Mesenteric fat pad (tissue), 1 donor: Measurements from ENCODE around the gene GOLGA2. TPM values are rescaled to one million over a fixed set of nuclear protein-coding genes. Genes with fewer than 3 reads are reported as not detected.

Experiments used
- DNase-seq: peaks from one replicate; pipeline ENCODE4 v3.0.0-alpha.2; 2020; ENCODE audit warnings: low spot score
- microRNA-seq: library from miRNA; unstranded; fragments of <30 nt; microRNA quantifications from one replicate; pipeline ENCODE4 v1.2.0, GENCODE V29; 2020; ENCODE audit warnings: borderline number of aligned reads
- total RNA-seq: library from RNA; stranded (reverse); fragmentation: NEBNext Ultra II Directional; extraction: Animal tissue kit (Norgen Biotek cat#: 25700); gene quantifications from one replicate; pipeline ENCODE4 v1.2.1, GENCODE V29; 2021
- donor health status: DM: yes; HTN: yes; CAD: no.

GOLGA2 gene
- total RNA-seq, 1 donor from 2014 or later: 130 TPM

- no peak for DNase-seq
Measured at GRCh38 chr9:128215491-128216409, 60.1 kb downstream of the GOLGA2 start.

- DNase-seq: no peak
Measured at GRCh38 chr9:128214571-128215490, 61.0 kb downstream of the GOLGA2 start.

- no peak for DNase-seq
Measured at GRCh38 chr9:128213746-128214497, 61.9 kb downstream of the GOLGA2 start.

GRCh38 chr9:128211981-128212281 lies 63.9 kb downstream of the GOLGA2 start:
- DNase-seq: no peak

- no peak for DNase-seq
Measured at GRCh38 chr9:128211186-128211980, 64.4 kb downstream of the GOLGA2 start.

GRCh38 chr9:128208946-128209669 lies 66.7 kb downstream of the GOLGA2 start:
- DNase-seq: no peak

- DNase-seq: no peak
Measured at GRCh38 chr9:128208386-128208785, 67.4 kb downstream of the GOLGA2 start.

- DNase-seq: no peak
Measured at GRCh38 chr9:128206916-128207910, 68.6 kb downstream of the GOLGA2 start.

- DNase-seq: no peak
Measured at GRCh38 chr9:128206484-128206883, 69.3 kb downstream of the GOLGA2 start.

Small RNAs within 50 kb of the gene (microRNA-seq; reads per million reads assigned to microRNA genes)
- gene MIR199B (2,345 reads per million, percentile 83 among the genes with 10 or more reads in this experiment), gene MIR3154 (not detected)

Other genes starting within 250 kb of the GOLGA2 start
- 5.7 TPM for gene NAIF1, start 208.7 kb downstream of the GOLGA2 start, total RNA-seq
- 89.5 TPM for gene SLC25A25, start 207.8 kb downstream of the GOLGA2 start, total RNA-seq
- 59.5 TPM for gene PTGES2, start 148.3 kb downstream of the GOLGA2 start, total RNA-seq
- 0.64 TPM for gene LCN2, start 126.6 kb downstream of the GOLGA2 start, total RNA-seq
- 63.7 TPM for gene BBLN, start 115.7 kb downstream of the GOLGA2 start, total RNA-seq
- gene CIZ1, start 84.4 kb downstream of the GOLGA2 start, total RNA-seq: 100.0 TPM
- gene DNM1, start 72.6 kb downstream of the GOLGA2 start, total RNA-seq: 24.1 TPM
- gene SWI5, start 269 bp upstream of the GOLGA2 start, total RNA-seq: 16.0 TPM
- gene TRUB2, start 46.4 kb upstream of the GOLGA2 start, total RNA-seq: 25.0 TPM
- gene COQ4, start 46.8 kb upstream of the GOLGA2 start, total RNA-seq: 25.7 TPM
- 27.9 TPM for gene SLC27A4, start 64.5 kb upstream of the GOLGA2 start, total RNA-seq
- gene URM1, start 95.4 kb upstream of the GOLGA2 start, total RNA-seq: 55.7 TPM
- 46.0 TPM for gene CERCAM, start 144.8 kb upstream of the GOLGA2 start, total RNA-seq
- 18.6 TPM for gene ODF2, start 180.0 kb upstream of the GOLGA2 start, total RNA-seq
- 19.0 TPM for gene GLE1, start 228.7 kb upstream of the GOLGA2 start, total RNA-seq